ENCODE measurements around the gene COQ2.
"Not testable (repeated sequence)": the region's sequence is repeated elsewhere in the genome, so short reads cannot be mapped to it uniquely, and the experiment has no call there.

The COQ2 gene

DNA sequence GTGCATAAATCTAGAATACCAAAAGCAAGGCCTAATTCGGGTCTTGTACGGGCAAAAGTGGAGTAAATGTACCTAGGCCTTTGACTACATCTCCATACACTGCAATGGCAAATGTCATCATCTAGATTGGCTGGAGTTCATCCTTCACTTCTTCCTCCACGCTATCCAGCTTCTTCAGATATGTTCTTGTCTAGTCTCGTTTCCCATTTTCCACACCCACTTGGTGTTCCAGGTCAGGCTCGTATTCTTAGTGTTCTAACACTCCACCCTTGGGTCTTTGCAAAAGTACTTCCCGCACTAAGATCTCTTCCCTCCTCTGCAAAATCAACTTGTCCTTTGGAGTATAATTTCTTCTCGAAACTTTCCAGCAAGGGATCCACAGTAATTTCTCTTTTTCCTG lies 1.4 kb downstream of the COQ2 start:
- DNase-seq = no peak

DNA sequence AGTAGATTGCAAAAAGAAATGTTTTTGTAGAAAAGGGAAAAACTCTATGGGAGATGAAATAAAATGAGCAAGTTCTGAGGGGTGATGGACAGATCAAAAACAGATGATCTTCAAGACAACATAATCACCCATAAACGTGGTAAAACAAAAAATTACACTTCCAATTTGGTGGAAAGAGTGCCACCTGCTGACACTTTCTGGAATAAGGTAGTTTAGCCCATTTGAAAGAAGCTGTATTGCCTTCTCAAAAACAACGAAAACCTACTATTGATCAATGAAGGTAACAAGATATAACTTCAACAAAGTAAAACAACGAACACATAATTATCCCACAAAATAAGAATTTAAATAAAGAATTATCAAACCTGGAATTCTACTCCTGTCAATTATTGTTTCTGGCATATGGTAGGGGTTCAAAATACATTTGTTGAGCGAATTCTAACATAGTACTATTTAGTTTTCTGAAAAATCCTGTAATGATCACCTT lies 2.5 kb downstream of the COQ2 start:
- peak; percentile 68 for DNase-seq

DNA sequence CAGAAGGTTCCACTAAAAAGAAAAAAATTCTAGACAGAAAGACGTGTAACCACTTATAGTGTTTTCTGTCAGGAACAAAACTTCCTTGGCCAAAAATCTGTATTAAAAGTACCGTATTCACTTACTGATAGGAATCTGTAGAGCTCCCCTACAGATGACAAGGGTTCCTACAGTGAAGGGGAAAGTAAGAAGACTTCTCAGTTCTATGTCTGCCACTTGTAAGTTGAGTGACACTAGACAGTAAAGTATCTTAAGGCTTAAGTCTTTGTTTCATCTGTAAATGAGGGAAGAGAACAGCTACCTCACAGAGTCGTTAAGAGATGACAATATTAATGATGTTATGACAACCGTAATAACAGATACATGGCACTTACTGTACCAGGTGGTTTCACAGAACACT lies 3.3 kb downstream of the COQ2 start:
- DNase-seq = no peak

DNA sequence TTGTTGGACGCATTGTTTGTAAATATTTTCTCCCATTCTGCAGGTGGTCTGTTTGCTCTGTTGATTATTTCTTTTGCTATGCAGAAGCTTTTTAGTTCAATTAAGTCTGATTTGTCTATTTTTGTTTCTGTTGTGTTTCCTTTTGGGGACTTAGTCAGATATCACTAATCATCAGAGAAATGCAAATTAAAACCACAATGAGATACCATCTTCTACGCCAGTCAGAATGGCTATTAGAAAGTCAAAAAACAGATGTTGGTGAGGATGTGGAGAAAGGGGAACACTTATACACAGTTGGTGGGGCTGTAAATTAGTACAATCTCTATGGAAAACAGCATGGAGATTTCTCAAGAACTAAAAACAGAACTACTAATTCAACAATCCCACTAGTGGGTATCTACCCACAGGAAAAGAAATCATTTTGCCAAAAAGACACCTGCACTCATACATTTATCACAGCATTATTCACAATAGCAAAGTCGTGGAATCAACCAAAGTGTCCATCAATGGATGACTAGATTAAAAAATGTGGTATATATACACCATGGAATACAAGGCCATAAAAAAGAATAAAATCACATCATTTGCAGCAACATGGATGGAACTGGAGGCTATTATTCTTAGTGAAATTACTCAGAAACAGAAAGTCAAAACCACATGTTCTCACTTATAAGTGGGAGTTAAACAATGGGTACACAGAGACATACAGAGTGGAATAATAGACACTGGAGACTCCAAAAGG lies 8.1 kb downstream of the COQ2 start:
- DNase-seq = peak; percentile 22

DNA sequence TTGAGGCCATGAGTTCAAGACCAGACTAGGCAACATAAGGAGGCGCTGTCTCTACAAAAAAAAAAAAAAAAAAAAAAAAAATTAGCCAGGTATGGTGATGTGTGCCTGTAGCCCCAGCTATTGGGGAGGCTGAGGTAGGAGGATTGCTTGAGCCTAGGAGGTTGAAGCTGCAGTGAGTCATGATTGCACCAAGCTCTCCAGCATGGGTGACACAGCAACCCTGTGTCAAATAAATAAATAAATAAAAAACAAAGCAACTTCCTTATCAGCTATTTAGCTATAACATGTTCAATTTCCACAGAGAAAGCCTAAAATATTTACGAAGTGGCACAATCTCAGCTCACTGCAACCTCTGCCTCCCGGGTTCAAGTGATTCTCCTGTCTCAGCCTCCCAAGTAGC lies 10.7 kb downstream of the COQ2 start:
- DNase-seq = not testable (repeated sequence)

DNA sequence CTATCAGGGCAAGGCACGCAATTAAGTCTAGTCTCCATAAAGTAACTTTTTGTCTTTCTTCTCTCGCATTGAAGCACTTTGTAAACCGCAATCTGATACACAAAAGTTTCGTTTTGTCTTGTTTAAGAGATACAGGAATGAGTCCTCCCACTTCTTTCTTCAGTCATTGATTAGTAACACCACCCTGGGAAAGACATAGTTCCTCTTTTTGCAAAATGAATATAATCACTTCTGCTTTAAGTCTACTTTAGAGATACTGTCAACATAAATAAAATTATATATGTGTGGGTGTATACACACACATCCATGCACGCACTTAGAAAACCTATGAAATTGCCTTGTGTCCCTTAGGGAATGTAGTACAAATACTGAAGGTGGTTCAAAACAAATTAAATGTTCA lies 11.7 kb downstream of the COQ2 start:
- DNase-seq = no peak

- DNase-seq = no peak
Observed at GRCh38 chr4:83269256-83269655, 15.3 kb downstream of the COQ2 start.

GRCh38 chr4:83268491-83268890 lies 16.1 kb downstream of the COQ2 start:
- DNase-seq = no peak

DNA sequence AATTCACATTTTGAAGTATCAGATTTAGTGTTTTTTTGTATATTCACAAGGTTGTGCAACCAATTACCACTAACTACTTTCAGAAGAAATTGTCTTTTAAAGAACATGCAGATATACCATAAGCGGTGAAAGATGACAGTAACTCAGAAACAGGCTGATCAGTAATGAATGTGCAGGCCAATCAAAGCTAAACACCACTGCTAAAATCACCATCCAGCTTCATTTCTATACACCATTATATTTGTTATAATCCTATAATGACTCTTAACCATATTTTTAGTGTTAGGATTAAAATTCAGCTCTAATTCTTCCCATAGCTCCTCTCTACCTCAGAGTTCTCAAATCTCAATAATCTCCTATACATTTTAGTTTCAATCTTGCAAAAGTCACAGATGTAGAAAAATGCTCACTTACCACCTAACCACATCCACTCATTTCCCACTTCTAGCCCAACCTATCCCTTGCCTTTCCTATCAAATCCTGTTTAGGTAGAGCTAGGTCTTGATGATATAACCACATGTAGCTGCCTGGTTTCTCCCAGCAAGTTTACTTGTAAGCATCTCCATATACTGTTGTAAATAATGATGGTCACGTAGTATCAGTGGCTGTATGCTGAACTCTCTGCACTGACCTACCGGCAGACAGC lies 16.6 kb downstream of the COQ2 start:
- no peak for DNase-seq

GRCh38 chr4:83267121-83267829 lies 17.3 kb downstream of the COQ2 start:
- peak; percentile 71 for DNase-seq

- no peak for DNase-seq
Observed at GRCh38 chr4:83266689-83267088, 17.9 kb downstream of the COQ2 start.

DNA sequence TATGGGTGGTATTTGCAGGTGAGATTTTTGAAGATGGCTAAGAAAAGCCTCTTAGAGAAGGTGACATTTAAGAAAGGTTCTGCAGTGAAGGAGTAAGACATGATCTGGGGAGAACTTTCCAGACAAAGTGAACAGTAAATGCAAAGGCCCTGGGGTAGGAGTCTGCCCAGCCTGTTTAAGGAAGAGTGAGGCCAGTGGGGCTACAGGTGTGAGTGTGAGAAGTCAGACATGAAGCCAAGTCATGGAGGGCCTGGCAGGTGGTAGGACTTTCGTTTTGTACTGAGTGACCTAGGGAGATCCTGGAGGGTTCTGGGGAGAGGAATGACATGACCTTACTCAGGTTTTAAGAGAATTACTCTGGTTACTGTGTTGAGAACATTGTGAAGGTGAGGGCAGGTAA lies 21.5 kb downstream of the COQ2 start:
- DNase-seq = no peak

DNA sequence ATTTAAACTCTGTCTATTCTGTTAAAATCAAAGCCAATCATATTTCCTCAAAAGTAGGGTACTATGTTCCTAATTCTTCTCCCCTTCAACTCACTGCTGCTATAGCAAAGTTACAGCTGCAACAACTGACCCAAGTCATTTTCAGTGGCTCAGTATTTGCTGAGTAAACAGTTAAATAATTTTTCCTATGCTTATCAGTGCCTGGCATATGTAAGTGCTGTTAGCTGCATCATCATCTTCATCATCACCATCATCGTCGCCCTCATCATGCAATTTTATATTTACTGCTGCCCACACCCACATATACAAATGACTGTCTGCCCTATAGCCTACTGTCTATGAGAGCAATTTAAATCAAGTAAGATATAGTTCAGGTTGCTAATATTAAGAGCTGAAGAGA lies 21.9 kb downstream of the COQ2 start:
- no peak for DNase-seq

- DNase-seq = no peak
Observed at GRCh38 chr4:83261307-83261706, 23.3 kb downstream of the COQ2 start.

- no peak for DNase-seq
Observed at GRCh38 chr4:83259586-83259985, 25.0 kb downstream of the COQ2 start.

GRCh38 chr4:83258461-83258860 lies 26.1 kb downstream of the COQ2 start:
- DNase-seq = no peak

DNA sequence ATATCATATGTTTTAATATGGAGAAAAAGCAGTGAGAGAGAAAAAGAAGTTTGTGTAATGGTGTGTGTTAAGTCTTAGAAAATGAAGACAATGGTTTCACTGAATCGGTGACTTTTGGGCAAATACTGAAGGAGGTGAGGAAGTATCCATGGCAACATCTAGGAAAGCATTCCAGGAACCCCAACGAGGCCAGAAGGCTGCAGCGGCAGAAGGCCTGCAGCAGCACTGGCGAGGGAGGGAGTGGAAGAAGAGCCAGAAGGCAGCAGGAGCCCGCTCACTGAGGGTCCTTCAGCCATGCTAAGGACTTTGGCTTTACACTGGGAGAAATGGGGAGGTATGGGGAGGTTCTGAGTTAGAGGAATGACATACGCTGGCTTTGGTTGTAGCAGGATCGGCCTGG lies 26.8 kb downstream of the COQ2 start:
- DNase-seq = no peak

DNA sequence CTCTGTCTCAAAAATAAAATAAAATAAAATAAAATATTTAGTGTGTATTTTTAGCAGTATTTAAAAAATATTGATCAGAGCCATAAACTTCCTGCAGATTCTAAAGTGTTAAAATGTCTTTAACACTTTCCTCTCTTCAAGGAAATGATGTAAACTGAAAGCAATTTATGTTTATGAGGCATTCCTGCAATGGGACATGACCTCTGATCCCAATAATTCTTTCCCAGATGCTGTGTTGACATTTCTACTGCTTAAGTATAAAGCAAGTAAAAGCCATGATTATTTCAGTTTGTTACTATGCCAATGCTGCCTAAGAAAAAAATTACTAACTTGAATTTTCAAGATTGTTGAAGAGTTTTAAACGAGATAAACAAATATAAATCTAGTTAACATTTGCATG lies 29.0 kb downstream of the COQ2 start:
- peak; percentile 95 for DNase-seq

- DNase-seq = peak; percentile 76
Observed at GRCh38 chr4:83252782-83253405, 31.7 kb downstream of the COQ2 start.

DNA sequence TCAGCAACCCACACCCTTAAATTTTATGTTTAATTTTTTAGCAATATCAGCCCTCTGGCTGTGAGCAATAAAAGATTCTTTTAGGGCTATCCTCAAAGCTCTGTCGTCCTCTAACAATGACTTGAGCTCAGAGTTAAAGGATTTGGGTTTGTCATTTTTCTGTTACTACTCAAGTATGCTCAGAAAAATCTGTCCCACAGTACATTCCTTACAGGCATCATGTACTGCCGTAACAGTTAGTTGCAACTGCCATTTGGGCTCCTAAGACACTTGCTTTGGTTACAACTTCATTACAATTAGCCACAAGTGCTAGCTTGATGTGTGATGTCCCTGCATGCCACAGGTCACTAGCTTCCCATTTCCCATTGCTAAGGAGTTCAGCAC lies 33.2 kb downstream of the COQ2 start:
- DNase-seq = peak; percentile 31

DNA sequence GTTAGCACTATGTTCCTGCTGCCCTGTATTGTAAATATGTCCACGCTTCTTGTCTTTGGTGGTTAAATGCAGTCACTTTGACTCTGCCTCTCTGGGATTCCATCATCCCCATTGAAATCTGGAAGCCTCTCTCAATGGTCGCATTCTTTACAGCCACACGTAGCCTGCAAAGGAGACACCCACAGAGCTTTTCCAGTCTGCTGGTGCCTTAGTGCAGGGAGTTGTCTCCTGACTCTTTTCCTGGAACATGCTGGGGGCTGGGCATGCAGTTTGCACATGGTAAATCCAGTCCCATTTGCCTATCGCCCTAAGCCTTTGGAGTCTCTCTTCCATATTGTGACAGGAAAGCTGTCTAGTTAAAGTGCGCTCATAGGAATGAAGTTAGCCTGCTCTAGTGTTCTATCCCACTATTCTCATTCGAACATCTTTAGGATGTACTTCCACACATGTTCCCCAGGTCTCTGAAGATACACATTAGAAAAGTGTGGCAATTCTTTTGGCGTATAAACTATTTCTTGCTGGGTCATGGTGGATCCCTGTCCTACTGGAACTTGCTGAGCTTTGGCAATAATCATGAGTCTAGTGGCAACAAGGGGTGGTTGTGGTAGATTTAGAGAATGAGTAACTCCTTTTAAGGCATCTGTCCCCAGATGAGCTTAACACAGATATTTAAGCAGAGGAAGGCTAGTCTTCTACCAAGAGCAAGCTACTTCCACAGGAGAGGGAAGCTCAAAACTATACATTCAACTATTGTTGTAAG lies 33.7 kb downstream of the COQ2 start:
- peak; percentile 19 for DNase-seq

- peak; percentile 17 for DNase-seq
Observed at GRCh38 chr4:83248486-83248885, 36.1 kb downstream of the COQ2 start.

Data from EL (cell line).